DMS114 treated with DMSO at 0.1 percent for 48 hours (cell line): Measurements from ENCODE around the gene EFCAB8.

Experiments used
- DNase-seq: peaks from one replicate; lab custom pipeline; 2025; ENCODE audit not compliant: unreplicated experiment; lab: John Stamatoyannopoulos, UW

EFCAB8 gene

GRCh38 chr20:33005132-33005566, 146.4 kb downstream of the EFCAB8 start:
- DNase-seq: no peak

- no peak for DNase-seq
These were observed 147.4 kb downstream of the EFCAB8 start for GRCh38 chr20:33005908-33006775.

DNA sequence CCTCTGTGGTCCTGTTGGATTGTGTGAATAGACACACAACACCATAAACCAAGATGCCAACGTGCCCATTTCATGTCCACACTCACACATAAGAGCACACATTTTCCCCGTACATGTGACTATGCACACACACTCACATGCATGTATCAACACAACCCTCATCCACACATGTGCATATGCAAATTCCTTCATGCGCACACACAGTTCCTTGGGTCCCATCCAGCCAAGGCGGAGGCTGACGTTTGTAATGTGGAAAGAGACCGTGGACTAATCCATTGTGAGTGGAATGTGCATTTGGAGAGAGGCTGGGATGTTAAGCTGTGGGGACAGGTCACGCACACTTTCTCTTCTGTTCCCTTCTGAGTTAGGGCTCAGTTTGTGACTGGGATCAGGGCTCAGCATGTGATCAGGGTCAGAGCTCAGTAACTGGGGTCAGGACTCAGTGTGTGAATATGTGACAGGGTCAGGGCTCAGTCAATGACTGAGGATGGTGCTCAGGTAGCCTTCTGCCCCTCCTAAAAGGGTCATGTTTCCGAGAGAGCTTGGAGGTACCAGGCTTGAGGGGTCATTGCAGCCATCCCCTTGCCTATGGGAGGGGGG, 148.2 kb downstream of the EFCAB8 start:
- DNase-seq: no peak

- DNase-seq: no peak
These were observed 148.9 kb downstream of the EFCAB8 start, which contains the start of gene BPIFB2 for GRCh38 chr20:33007376-33008335. Gene BPIFB2 (plus strand): TSS chr20:33007704. CDS start chr20:33008575, 871 bp downstream.

DNA sequence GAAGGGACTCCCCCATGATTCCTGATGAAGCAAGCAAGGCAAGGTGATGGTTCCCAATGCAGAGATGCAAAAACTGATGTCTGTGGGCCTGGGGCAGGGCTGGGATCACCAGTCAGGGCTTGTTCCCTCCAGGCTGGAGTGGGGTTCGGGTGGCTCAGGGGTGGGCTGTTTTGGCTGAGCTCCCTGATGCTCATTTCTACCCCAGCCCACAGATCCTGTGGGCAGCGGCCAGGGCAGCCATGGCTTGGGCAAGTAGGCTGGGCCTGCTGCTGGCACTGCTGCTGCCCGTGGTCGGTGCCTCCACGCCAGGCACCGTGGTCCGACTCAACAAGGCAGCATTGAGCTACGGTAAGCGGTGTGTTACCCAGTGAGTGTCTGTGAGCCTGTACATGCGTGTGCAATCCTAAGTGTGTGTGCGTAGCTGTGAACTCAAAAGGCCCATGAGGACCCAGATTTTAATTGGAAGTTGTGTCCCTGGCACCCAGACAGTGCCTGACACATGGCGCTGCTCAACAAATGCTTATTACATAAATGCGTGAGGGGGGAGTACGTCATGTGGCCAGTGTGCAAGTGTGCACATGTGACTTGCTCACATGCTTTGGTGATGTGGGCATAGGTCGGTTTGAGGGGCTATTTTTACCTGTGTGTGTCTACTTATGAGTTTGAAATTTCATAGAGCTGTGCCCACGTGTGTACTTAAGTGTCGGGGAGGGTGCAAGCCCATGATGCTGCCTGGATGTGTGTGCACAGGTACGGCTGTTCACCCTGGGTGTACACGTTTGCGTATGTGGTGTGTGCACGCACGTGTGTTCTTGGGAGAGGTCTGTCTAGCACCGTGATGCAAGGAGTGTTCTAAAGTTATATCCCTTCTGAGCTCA, 149.9 kb downstream of the EFCAB8 start:
- DNase-seq: no peak

DNA sequence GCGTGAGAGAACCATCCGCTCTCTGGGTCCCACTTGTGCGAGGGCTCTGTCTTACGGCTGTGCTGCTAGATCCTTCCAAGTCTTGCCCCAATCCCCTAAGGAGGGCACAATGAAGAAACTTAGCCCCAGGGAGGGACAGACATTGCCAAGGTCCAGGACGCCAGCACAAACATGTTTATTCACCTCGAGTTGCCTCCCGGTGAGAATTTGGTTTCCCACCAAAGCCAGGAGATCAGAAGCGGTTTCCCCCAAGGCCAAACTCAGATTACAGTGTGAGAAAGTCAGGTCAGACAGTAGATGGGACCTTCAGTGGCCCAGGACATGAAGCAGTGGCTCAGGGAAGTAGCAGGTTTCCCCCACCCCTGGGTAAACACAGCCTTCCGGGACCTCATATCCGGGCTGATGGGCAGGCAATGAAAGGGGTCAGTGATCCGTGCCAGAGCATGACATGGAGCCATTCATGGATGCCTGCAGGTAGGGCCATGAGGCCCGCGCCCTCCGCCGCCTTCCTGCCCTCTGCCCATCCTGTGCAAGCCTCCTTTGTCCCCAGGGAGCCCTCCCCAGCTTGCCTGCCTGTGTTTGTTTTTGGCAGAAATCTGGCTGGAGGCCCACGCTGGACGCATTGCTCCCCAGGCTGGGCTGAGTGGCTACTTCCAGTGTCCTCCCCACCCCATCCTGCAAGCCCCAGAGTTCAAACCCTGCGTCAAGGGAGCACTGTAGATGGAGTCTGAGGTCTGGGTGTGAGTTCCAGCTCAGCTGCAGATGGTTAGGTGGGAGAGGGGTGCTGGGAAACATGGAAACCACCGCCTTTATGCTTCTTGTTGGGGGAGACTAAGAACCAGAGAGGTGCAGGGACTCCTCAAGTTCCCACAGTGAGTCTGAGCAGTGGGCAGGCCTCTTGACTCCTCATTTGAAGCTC, 150.8 kb downstream of the EFCAB8 start:
- DNase-seq: no peak

DNA sequence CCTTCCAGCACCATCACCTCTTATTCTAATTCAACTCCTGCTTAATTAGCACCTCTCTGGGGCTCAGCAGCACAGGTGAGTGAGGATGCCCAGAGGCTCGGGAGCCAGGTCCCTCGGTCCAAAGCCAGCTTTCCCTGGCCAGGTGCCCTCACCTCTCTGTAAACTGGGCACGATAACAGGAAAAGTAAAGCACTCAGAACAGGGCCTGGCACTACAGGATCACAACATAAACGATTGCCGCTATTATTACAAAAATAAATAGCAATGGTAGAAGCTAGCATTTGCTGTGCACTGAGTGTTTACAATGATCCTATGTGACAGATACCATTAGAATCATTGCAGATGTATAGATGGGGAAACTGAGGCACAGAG, 151.4 kb downstream of the EFCAB8 start:
- no peak for DNase-seq

DNA sequence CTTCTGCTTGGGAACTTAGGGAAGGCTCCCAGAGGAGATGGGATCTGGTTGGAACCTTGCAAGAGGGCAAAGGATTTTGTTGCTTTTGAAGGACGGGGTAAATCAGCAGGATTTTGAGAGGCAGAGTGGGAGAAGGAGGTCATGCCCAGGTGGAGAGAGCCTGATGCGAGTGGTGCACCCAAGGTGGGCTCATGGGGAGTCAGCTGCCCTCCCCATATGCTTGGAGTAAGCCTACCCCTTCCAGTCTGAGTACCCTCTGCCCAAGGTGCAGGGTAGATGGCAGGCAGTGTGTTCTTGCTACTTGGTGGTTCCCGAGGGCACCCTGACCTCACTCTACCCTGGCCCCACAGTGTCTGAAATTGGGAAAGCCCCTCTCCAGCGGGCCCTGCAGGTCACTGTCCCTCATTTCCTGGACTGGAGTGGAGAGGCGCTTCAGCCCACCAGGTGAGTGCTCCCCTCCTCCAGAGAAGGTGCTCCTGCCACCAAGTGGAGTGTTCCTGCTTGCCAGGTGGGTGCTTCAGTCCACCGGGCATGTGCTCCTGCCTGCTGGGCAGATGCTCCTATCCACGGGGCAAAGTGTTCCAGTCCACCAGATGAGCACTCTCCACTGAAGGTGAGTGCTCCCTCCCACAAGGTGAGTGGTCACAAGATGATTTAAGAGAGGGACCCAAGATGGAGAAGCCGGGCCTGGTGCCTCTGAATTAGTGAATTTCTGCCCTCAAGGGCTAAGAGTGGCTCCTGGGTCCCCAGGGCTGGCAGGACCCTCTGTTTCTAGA, 152.1 kb downstream of the EFCAB8 start:
- DNase-seq: no peak
